MM.1S (cell line): ENCODE measurements around the gene RNF125.

Experiments used
- DNase-seq: peaks from one replicate; pipeline ENCODE4 v3.0.0-alpha.2; 2015
- H2AFZ ChIP-seq: fragments of 300-600 bp; sonication (generic); 2 replicates; pipeline ENCODE4 v1.6.0; 2016; ENCODE audit warnings: antibody characterized with exemption, low read length
- H3F3A ChIP-seq: fragments of 300-600 bp; sonication (generic); 2 replicates; pipeline ENCODE4 v1.6.1; 2016; ENCODE audit warnings: mild to moderate bottlenecking, antibody characterized with exemption, low read length, moderate library complexity, mixed read lengths; ENCODE audit not compliant: insufficient read depth
- H3K27ac ChIP-seq: fragments of 300-600 bp; sonication (generic); 2 replicates; pipeline ENCODE4 v1.5.1; 2016; ENCODE audit warnings: mild to moderate bottlenecking, low read length
- H3K27me3 ChIP-seq: fragments of 300-600 bp; sonication (generic); replicated peaks from 2 replicates; pipeline ENCODE4 v1.6.0; 2016; ENCODE audit warnings: low read length; ENCODE audit not compliant: insufficient read depth
- H3K36me3 ChIP-seq: fragments of 300-600 bp; sonication (generic); replicated peaks from 2 replicates; pipeline ENCODE4 v1.6.1; 2016; ENCODE audit warnings: mild to moderate bottlenecking, low read length, mixed read lengths; ENCODE audit not compliant: insufficient read depth
- H3K4me1 ChIP-seq: fragments of 300-600 bp; sonication (generic); 2 replicates; pipeline ENCODE4 v1.6.1; 2016; ENCODE audit warnings: low read length, mixed read lengths
- H3K4me2 ChIP-seq: fragments of 300-600 bp; sonication (generic); 2 replicates; pipeline ENCODE4 v1.6.0; 2016; ENCODE audit warnings: low read depth, low read length
- H3K4me3 ChIP-seq: fragments of 300-600 bp; sonication (generic); 2 replicates; pipeline ENCODE4 v1.5.1; 2016; ENCODE audit warnings: low read length, mixed read lengths
- H3K79me2 ChIP-seq: fragments of 300-600 bp; sonication (generic); 2 replicates; pipeline ENCODE4 v1.6.1; 2016; ENCODE audit warnings: mixed run types, low read length, mixed read lengths
- H3K9ac ChIP-seq: fragments of 300-600 bp; sonication (generic); 2 replicates; pipeline ENCODE4 v1.6.1; 2016; ENCODE audit warnings: low read length, mixed read lengths
- H3K9me2 ChIP-seq: fragments of 300-600 bp; sonication (generic); replicated peaks from 2 replicates; pipeline ENCODE4 v1.6.1; 2016; ENCODE audit warnings: mild to moderate bottlenecking, low read length, mixed read lengths; ENCODE audit not compliant: insufficient read depth
- H3K9me3 ChIP-seq: fragments of 300-600 bp; sonication (generic); replicated peaks from 2 replicates; pipeline ENCODE4 v1.6.1; 2016; ENCODE audit warnings: mild to moderate bottlenecking, low read length, mixed read lengths; ENCODE audit not compliant: insufficient read depth
- H4K20me1 ChIP-seq: fragments of 300-600 bp; sonication (generic); 2 replicates; pipeline ENCODE4 v1.6.1; 2016; ENCODE audit warnings: mild to moderate bottlenecking, low read length, moderate library complexity, mixed read lengths; ENCODE audit not compliant: insufficient read depth
- CTCF ChIP-seq: fragments of 300-600 bp; sonication (generic); IDR thresholded peaks from 2 replicates; pipeline ENCODE4 v1.5.1; 2016; ENCODE audit warnings: antibody characterized with exemption, low read length, mixed read lengths
- EZH2 ChIP-seq: fragments of 300-600 bp; sonication (generic); optimal IDR thresholded peaks from 2 replicates; pipeline ENCODE3; 2017; ENCODE audit warnings: low read depth, mild to moderate bottlenecking, antibody characterized with exemption, low read length, mixed read lengths
- EZH2phosphoT487 ChIP-seq: fragments of 300-600 bp; sonication (generic); IDR thresholded peaks from 2 replicates; pipeline ENCODE4 v1.6.1; 2018; ENCODE audit warnings: antibody characterized with exemption, low read length

RNF125 gene

GRCh38 chr18:31976242-31976641, 42.4 kb upstream of the RNF125 start:
- Histone ChIP-seq H3K36me3 (no peaks in the 10 kb centered on the region), H3K4me3 (no peak overlapping the region), H3K79me2 (no peaks in the 10 kb centered on the region), H3K9me3 (no peaks in the 10 kb centered on the region), H4K20me1 (no peaks in the 10 kb centered on the region), H2AFZ (no peak overlapping the region), H3K27me3 (no peaks in the 10 kb centered on the region), H3K9ac (no peak overlapping the region), H3K27ac (no peak overlapping the region), H3K4me1 (no peaks in the 10 kb centered on the region), H3K4me2 (no peak overlapping the region), H3K9me2 (no peaks in the 10 kb centered on the region), H3F3A (no peaks in the 10 kb centered on the region)
- DNase-seq = no peak
- TF ChIP-seq EZH2phosphoT487 (no peak), CTCF (no peak), EZH2 (no peak)

- no peaks in the 10 kb centered on the region for H3K27me3 ChIP-seq
- H2AFZ ChIP-seq = no peak overlapping the region
- H4K20me1 ChIP-seq = no peaks in the 10 kb centered on the region
- no peaks in the 10 kb centered on the region for H3K36me3 ChIP-seq
- H3K9me2 ChIP-seq = no peaks in the 10 kb centered on the region
- no peaks in the 10 kb centered on the region for H3F3A ChIP-seq
- H3K79me2 ChIP-seq = no peaks in the 10 kb centered on the region
- DNase-seq = peak; percentile 63
- no peaks in the 10 kb centered on the region for H3K9me3 ChIP-seq
- H3K4me2 ChIP-seq = no peak overlapping the region
- no peak overlapping the region for H3K27ac ChIP-seq
- no peaks in the 10 kb centered on the region for H3K4me1 ChIP-seq
- TF ChIP-seq EZH2 (no peak), CTCF (peak; percentile 75)
- no peak overlapping the region for H3K9ac ChIP-seq
- no peak overlapping the region for H3K4me3 ChIP-seq
Observed at GRCh38 chr18:31977270-31977872, 41.3 kb upstream of the RNF125 start.

- Histone ChIP-seq H3K9ac (no peak overlapping the region), H3K27me3 (no peaks in the 10 kb centered on the region), H3K9me2 (no peaks in the 10 kb centered on the region), H3K4me2 (no peak overlapping the region), H3K27ac (no peak overlapping the region), H4K20me1 (no peaks in the 10 kb centered on the region), H2AFZ (no peak overlapping the region), H3K79me2 (no peaks in the 10 kb centered on the region), H3K4me3 (no peak overlapping the region), H3K9me3 (no peaks in the 10 kb centered on the region), H3K36me3 (no peaks in the 10 kb centered on the region), H3K4me1 (no peaks in the 10 kb centered on the region), H3F3A (no peaks in the 10 kb centered on the region)
- no peak for DNase-seq
- TF ChIP-seq EZH2 (no peak), EZH2phosphoT487 (no peak), CTCF (no peak)
Observed at GRCh38 chr18:31978616-31979015, 40.0 kb upstream of the RNF125 start.
